Measurements from ENCODE around the gene UBXN10.

The UBXN10 gene

GRCh38 chr1:20152599-20152930 lies 33.3 kb upstream of the UBXN10 start:
- no peak for DNase-seq

- DNase-seq: peak; percentile 28
These were observed 32.9 kb upstream of the UBXN10 start for GRCh38 chr1:20153000-20153418.

GRCh38 chr1:20154301-20154831 lies 31.5 kb upstream of the UBXN10 start:
- DNase-seq: no peak

- DNase-seq: no peak
These were observed 27.4 kb upstream of the UBXN10 start for GRCh38 chr1:20158358-20159070.

- DNase-seq: no peak
These were observed 25.9 kb upstream of the UBXN10 start for GRCh38 chr1:20160034-20160433.

GRCh38 chr1:20164694-20165202 lies 21.1 kb upstream of the UBXN10 start:
- DNase-seq: no peak

GRCh38 chr1:20165522-20165951 lies 20.4 kb upstream of the UBXN10 start:
- DNase-seq: no peak

GRCh38 chr1:20166051-20166450 lies 19.8 kb upstream of the UBXN10 start:
- DNase-seq: no peak

- DNase-seq: no peak
These were observed 18.8 kb upstream of the UBXN10 start for GRCh38 chr1:20167126-20167525.

- DNase-seq: no peak
These were observed 17.1 kb upstream of the UBXN10 start for GRCh38 chr1:20168564-20169491.

- DNase-seq: no peak
These were observed 16.0 kb upstream of the UBXN10 start for GRCh38 chr1:20169932-20170331.

- no peak for DNase-seq
These were observed 13.8 kb upstream of the UBXN10 start for GRCh38 chr1:20172033-20172590.

- no peak for DNase-seq
These were observed 10.8 kb upstream of the UBXN10 start for GRCh38 chr1:20174937-20175666.

GRCh38 chr1:20178634-20179370 lies 7.1 kb upstream of the UBXN10 start:
- DNase-seq: no peak

- DNase-seq: no peak
These were observed 6.3 kb upstream of the UBXN10 start for GRCh38 chr1:20179371-20180128.

GRCh38 chr1:20180129-20180843 lies 5.6 kb upstream of the UBXN10 start:
- no peak for DNase-seq

GRCh38 chr1:20180844-20181207 lies 5.1 kb upstream of the UBXN10 start:
- DNase-seq: no peak

GRCh38 chr1:20182415-20182814 lies 3.5 kb upstream of the UBXN10 start:
- DNase-seq: no peak

GRCh38 chr1:20183035-20183434 lies 2.9 kb upstream of the UBXN10 start:
- no peak for DNase-seq

GRCh38 chr1:20183616-20184271 lies 2.2 kb upstream of the UBXN10 start:
- DNase-seq: no peak
